ENCODE results near the gene TMEM255B. TPM values are rescaled to one million over a fixed set of nuclear protein-coding genes. Genes with fewer than 3 reads are reported as not detected.

Gene TMEM255B
- total and polyA plus RNA-seq, 2 donors (not counting 3 experiments of a cell fraction or from before 2014, with no cell fraction given), result 105 to 121 TPM

- H4K20me1 ChIP-seq (replicated peaks; ENCODE audit: control insufficient read depth, extremely low read depth, insufficient read depth, low read length), result no peaks in the 10 kb centered on the region
- H3K27me3 ChIP-seq (ENCODE audit: control insufficient read depth in 2 of 2, insufficient read depth in 2 of 2, low read length in 2 of 2), result no peaks in the 10 kb centered on the region
- H3K4me1 ChIP-seq (ENCODE audit: control insufficient read depth, extremely low read depth, insufficient read depth, low read length), result peaks cover 13% of the 10 kb centered on the region
- H3K4me2 ChIP-seq (ENCODE audit: insufficient read depth, low read length), result no peak overlapping the region
- H3K79me2 ChIP-seq (ENCODE audit: control insufficient read depth, insufficient read depth, low read length), result no peaks in the 10 kb centered on the region
- H3K9ac ChIP-seq (replicated peaks; ENCODE audit: extremely low read depth, insufficient read depth, low read length), result no peak overlapping the region
- H3K4me3 ChIP-seq (replicated peaks in 1 of 3; ENCODE audit: insufficient read depth in 1 of 3, low read depth in 1 of 3, low read length in 3 of 3), result no peak overlapping the region
- no peak for DNase-seq (ENCODE audit: low read depth, low spot score)
- H2AFZ ChIP-seq (ENCODE audit: low read depth, low read length), result no peak overlapping the region
- FAIRE-seq, result no peak
- no peak overlapping the region for H3K27ac ChIP-seq (ENCODE audit: insufficient read depth, low read depth, low read length)
- peaks cover 0 to 4% of the 10 kb centered on the region in 2 experiments for H3K36me3 ChIP-seq (ENCODE audit: control insufficient read depth in 2 of 2, extremely low read depth in 1 of 2, insufficient read depth in 2 of 2, low read length in 2 of 2)
- no peaks in the 10 kb centered on the region for H3K9me1 ChIP-seq (replicated peaks; ENCODE audit: control insufficient read depth, extremely low read depth, insufficient read depth, low read length)
- no TSS peak for BruUV-seq (replicated peaks)
- no peaks in the 10 kb centered on the region for H3K9me3 ChIP-seq (replicated peaks; ENCODE audit: control insufficient read depth, insufficient read depth, low read length)
- CTCF ChIA-PET, result interaction anchor here (0.9 to 1.3 kb wide), 3 partner anchors 35 to 64 kb away, joined by 3 to 4 read pairs (median 3); no protein-coding TSS in a partner anchor
- POLR2A ChIA-PET, result no interaction called here
- TF ChIP-seq POLR2A (IDR thresholded peaks at IDR 0.05; ENCODE audit: low read depth, low read length), result no peak
- TF ChIP-seq POLR2AphosphoS5 (IDR thresholded peaks at IDR 0.05; ENCODE audit: insufficient read depth, low read depth, low read length), result no peak
- intact Hi-C loops (cut with micrococcal nuclease) (no loop called here), dilution Hi-C loops (cut with MboI; ENCODE audit: extremely low pct_ligation_motif_present, low sequenced_read_pairs) (no loop called here)
These were observed 81.7 kb downstream of the TMEM255B start for GRCh38 chr13:113840541-113841352.

- dilution Hi-C loops (cut with MboI; ENCODE audit: extremely low pct_ligation_motif_present, low sequenced_read_pairs) (no loop called here), intact Hi-C loops (cut with micrococcal nuclease) (no loop called here)
- DNase-seq (ENCODE audit: low read depth, low spot score) (no peak), FAIRE-seq (no peak)
- H4K20me1 ChIP-seq (replicated peaks; ENCODE audit: control insufficient read depth, extremely low read depth, insufficient read depth, low read length), result no peaks in the 10 kb centered on the region
- H3K9me3 ChIP-seq (replicated peaks; ENCODE audit: control insufficient read depth, insufficient read depth, low read length), result no peaks in the 10 kb centered on the region
- no peaks in the 10 kb centered on the region for H3K9me1 ChIP-seq (replicated peaks; ENCODE audit: control insufficient read depth, extremely low read depth, insufficient read depth, low read length)
- no peaks in the 10 kb centered on the region for H3K27me3 ChIP-seq (ENCODE audit: control insufficient read depth in 2 of 2, insufficient read depth in 2 of 2, low read length in 2 of 2)
- H3K4me3 ChIP-seq (replicated peaks in 1 of 3; ENCODE audit: insufficient read depth in 1 of 3, low read depth in 1 of 3, low read length in 3 of 3), result no peak overlapping the region
- H3K4me2 ChIP-seq (ENCODE audit: insufficient read depth, low read length), result no peak overlapping the region
- H3K27ac ChIP-seq (ENCODE audit: insufficient read depth, low read depth, low read length), result no peak overlapping the region
- TF ChIP-seq JUN (IDR thresholded peaks at IDR 0.05; ENCODE audit: borderline replicate concordance, insufficient read depth, insufficient read length, low read depth) (no peak), MYC (IDR thresholded peaks at IDR 0.05; ENCODE audit: low read depth, low read length) (no peak), POLR2A (IDR thresholded peaks at IDR 0.05; ENCODE audit: low read depth, low read length) (no peak), CTCF (IDR thresholded peaks at IDR 0.05; ENCODE audit: extremely low read depth in 1 of 2, insufficient read depth in 1 of 2, low read depth in 1 of 2, low read length in 2 of 2) (no peak), FOS (IDR thresholded peaks at IDR 0.05; ENCODE audit: borderline replicate concordance, insufficient read depth, low read length) (no peak), POLR2AphosphoS5 (IDR thresholded peaks at IDR 0.05; ENCODE audit: insufficient read depth, low read depth, low read length) (no peak), GATA2 (IDR thresholded peaks at IDR 0.05; ENCODE audit: insufficient read depth, insufficient read length, low read depth, low read length) (no peak), EZH2 (IDR thresholded peaks at IDR 0.05; ENCODE audit: borderline replicate concordance, low read depth, low read length, severe bottlenecking) (no peak)
- TF ChIP-seq, protein P1, sequence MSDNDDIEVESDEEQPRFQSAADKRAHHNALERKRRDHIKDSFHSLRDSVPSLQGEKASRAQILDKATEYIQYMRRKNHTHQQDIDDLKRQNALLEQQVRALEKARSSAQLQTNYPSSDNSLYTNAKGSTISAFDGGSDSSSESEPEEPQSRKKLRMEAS (IDR thresholded peaks at IDR 0.05; ENCODE audit: insufficient read depth, insufficient read length), result no peak
- BruUV-seq (replicated peaks), result no TSS peak
- no peak overlapping the region for H3K9ac ChIP-seq (replicated peaks; ENCODE audit: extremely low read depth, insufficient read depth, low read length)
- ChIA-PET CTCF (no interaction called here), POLR2A (no interaction called here)
- H3K79me2 ChIP-seq (ENCODE audit: control insufficient read depth, insufficient read depth, low read length), result no peaks in the 10 kb centered on the region
- H2AFZ ChIP-seq (ENCODE audit: low read depth, low read length), result no peak overlapping the region
- H3K4me1 ChIP-seq (ENCODE audit: control insufficient read depth, extremely low read depth, insufficient read depth, low read length), result peaks cover 13% of the 10 kb centered on the region
- H3K36me3 ChIP-seq (ENCODE audit: control insufficient read depth in 2 of 2, extremely low read depth in 1 of 2, insufficient read depth in 2 of 2, low read length in 2 of 2), result peaks cover 0 to 5% of the 10 kb centered on the region in 2 experiments
These were observed 82.3 kb downstream of the TMEM255B start for GRCh38 chr13:113841353-113841650.
